HepG2 (cell line): ENCODE results near the gene MAP3K2. TPM values are rescaled to one million over a fixed set of nuclear protein-coding genes. Genes with fewer than 3 reads are reported as not detected.

Experiments
- ATAC-seq: fragments of 200-7000 bp; cut with Tn5 transposase; 3 replicates; pipeline ENCODE4 v1.9.1; 2020; ENCODE audit warnings: mild to moderate bottlenecking, moderate library complexity
- BruUV-seq: library from RNA; stranded (reverse); fragments of 400-500 nt; replicated peaks from 2 replicates; lab custom pipeline; 2021; lab: Mats Ljungman, UMichigan
- CTCF ChIA-PET: fragments of 300-600 bp; formaldehyde crosslinking; extraction: SDS; loops from one replicate; lab custom pipeline; 2021; ENCODE audit warnings: low total read pairs, inconsistent platforms, low intra/inter-chr PET ratio; lab: Yijun Ruan, JAX
- POLR2A ChIA-PET: fragments of 350-600 bp; sonication (Branson Sonifier 250); formaldehyde crosslinking; loops from one replicate; lab custom pipeline; 2020; ENCODE audit warnings: antibody characterized with exemption, inconsistent platforms; lab: Yijun Ruan, JAX
- DNase-seq: peaks from one replicate; pipeline ENCODE4 v3.0.0-alpha.2; 2015; ENCODE audit warnings: low spot score
- FAIRE-seq: peaks from 3 replicates; lab custom pipeline; 2011; peaks lifted over from hg19 to GRCh38; lab: Jason Lieb, UNC
- H2AFZ ChIP-seq: one replicate; pipeline ENCODE4 v1.6.1; 2011; ENCODE audit warnings: low read length, inconsistent platforms
- H3K27ac ChIP-seq: fragments of 300-600 bp; 3 replicates; pipeline ENCODE4 v1.8.0; 2011; ENCODE audit warnings: mixed run types, mild to moderate bottlenecking, mixed read lengths, low read length, inconsistent platforms; ENCODE audit not compliant: insufficient read depth; ENCODE audit errors: extremely low read length
- H3K27me3 ChIP-seq, 2 experiments: fragments of 200-600 bp in 1 of 2; 2 replicates in 1 of 2; 3 replicates in 1 of 2; pipeline versions ENCODE4 v1.6.0 to v1.8.0; 2011; ENCODE audit warnings: low read length in 2 of 2, mild to moderate bottlenecking in 2 of 2, moderate library complexity in 2 of 2, inconsistent platforms in 1 of 2; ENCODE audit not compliant: insufficient read depth in 2 of 2, control insufficient read depth in 1 of 2
- H3K36me3 ChIP-seq, 2 experiments: fragments of 200-600 bp in 1 of 2; replicated peaks in 1 of 2; 2 replicates in 1 of 2; 3 replicates in 1 of 2; pipeline versions ENCODE4 v1.5.1 to v1.8.0; 2011; ENCODE audit warnings: low read length in 2 of 2, inconsistent platforms in 1 of 2; ENCODE audit not compliant: insufficient read depth in 2 of 2, control insufficient read depth in 1 of 2
- H3K4me1 ChIP-seq: 2 replicates; pipeline ENCODE4 v1.5.1; 2012; ENCODE audit warnings: low read length, inconsistent platforms; ENCODE audit not compliant: insufficient read depth
- H3K4me2 ChIP-seq: 2 replicates; pipeline ENCODE4 v1.6.0; 2011; ENCODE audit warnings: low read depth, low read length, inconsistent platforms
- H3K4me3 ChIP-seq, 3 experiments: fragments of 200-600 bp in 1 of 3; sonication (generic), shearing (Covaris generic) in 1 of 3; replicated peaks in 1 of 3; 2 replicates each; pipeline ENCODE4 v1.5.1; 2011 to 2016; ENCODE audit warnings: low read length in 3 of 3, inconsistent platforms in 2 of 3, low read depth in 2 of 3, mild to moderate bottlenecking in 2 of 3, control low read depth in 1 of 3, mixed read lengths in 1 of 3; ENCODE audit not compliant: insufficient read depth in 1 of 3
- H3K79me2 ChIP-seq: one replicate; pipeline ENCODE4 v1.6.1; 2011; ENCODE audit warnings: low read length, inconsistent platforms; ENCODE audit not compliant: insufficient read depth
- H3K9ac ChIP-seq: 2 replicates; pipeline ENCODE4 v1.6.0; 2011; ENCODE audit warnings: mild to moderate bottlenecking, low read depth, low read length, inconsistent platforms; ENCODE audit not compliant: insufficient read depth
- H3K9me3 ChIP-seq: 2 replicates; pipeline ENCODE4 v1.5.1; 2012; ENCODE audit warnings: mild to moderate bottlenecking, low read length
- H4K20me1 ChIP-seq: 2 replicates; pipeline ENCODE4 v1.6.0; 2011; ENCODE audit warnings: inconsistent platforms, mild to moderate bottlenecking, low read length, moderate library complexity; ENCODE audit not compliant: insufficient read depth
- ATF7 ChIP-seq, 2 experiments: fragments of 450-650 bp in 1 of 2; sonication (generic) in 1 of 2; formaldehyde crosslinking in 1 of 2; IDR thresholded peaks; 2 replicates each; pipeline versions ENCODE4 v1.4.0 to v1.6.1; 2016 to 2020; ENCODE audit warnings: antibody characterized with exemption in 1 of 2, mild to moderate bottlenecking in 1 of 2, missing genetic modification reagents in 1 of 2
- ATF7-NPFF ChIP-seq: sonication (generic); formaldehyde crosslinking; IDR thresholded peaks from 2 replicates; pipeline ENCODE4 v1.8.1; 2023; ENCODE audit warnings: mild to moderate bottlenecking, low read depth, missing genetic modification reagents, moderate library complexity
- CREB1 ChIP-seq, 2 experiments: fragments of 450-650 bp in 1 of 2; IDR thresholded peaks; 2 replicates each; pipeline ENCODE4 v1.6.1; 2016 to 2017; ENCODE audit warnings: control low read depth in 1 of 2, mild to moderate bottlenecking in 1 of 2, missing compliant biosample characterization in 1 of 2, missing genetic modification characterization in 1 of 2
- GPN1 ChIP-seq: sonication (generic); formaldehyde crosslinking; IDR thresholded peaks from 2 replicates; pipeline ENCODE4 v1.5.1; 2020; ENCODE audit warnings: missing genetic modification reagents, borderline replicate concordance
- KDM2A ChIP-seq: sonication (generic); formaldehyde crosslinking; IDR thresholded peaks from 2 replicates; pipeline ENCODE4 v1.4.0; 2020; ENCODE audit warnings: low read depth, missing genetic modification reagents, borderline replicate concordance
- KDM5B ChIP-seq: sonication (generic); formaldehyde crosslinking; IDR thresholded peaks from 2 replicates; pipeline ENCODE4 v1.4.0; 2020; ENCODE audit warnings: missing genetic modification reagents, mild to moderate bottlenecking, borderline replicate concordance
- LCORL ChIP-seq, 2 experiments: fragments of 450-650 bp in 1 of 2; sonication (generic) in 1 of 2; formaldehyde crosslinking in 1 of 2; IDR thresholded peaks; 2 replicates each; pipeline versions ENCODE4 v1.5.0 to v1.6.1; 2017 to 2020; ENCODE audit warnings: antibody characterized with exemption in 1 of 2, missing genetic modification reagents in 1 of 2
- NFKB2 ChIP-seq: sonication (generic); formaldehyde crosslinking; IDR thresholded peaks from 2 replicates; pipeline ENCODE4 v1.4.0; 2020; ENCODE audit warnings: missing genetic modification reagents, borderline replicate concordance
- POLR2G ChIP-seq: fragments of 200-400 bp; formaldehyde crosslinking; IDR thresholded peaks from 2 replicates; pipeline ENCODE4 v1.6.1; 2018; ENCODE audit warnings: mild to moderate bottlenecking, low read depth, low read length, moderate library complexity
- SNAPC2 ChIP-seq: sonication (generic); formaldehyde crosslinking; IDR thresholded peaks from 2 replicates; pipeline ENCODE4 v1.8.1; 2022; ENCODE audit warnings: mild to moderate bottlenecking, missing genetic modification reagents
- SOX5 ChIP-seq: IDR thresholded peaks from 2 replicates; pipeline ENCODE4 v1.6.1; 2016; ENCODE audit warnings: borderline replicate concordance
- TARDBP ChIP-seq: sonication (generic); formaldehyde crosslinking; IDR thresholded peaks from 2 replicates; pipeline ENCODE4 v1.8.0; 2022; ENCODE audit warnings: mild to moderate bottlenecking, missing genetic modification reagents
- ZBTB20 ChIP-seq: sonication (generic); formaldehyde crosslinking; IDR thresholded peaks from 2 replicates; pipeline ENCODE4 v1.8.1; 2023; ENCODE audit warnings: missing genetic modification reagents, low read depth, mild to moderate bottlenecking, borderline replicate concordance
- ZNF282 ChIP-seq: fragments of 450-650 bp; IDR thresholded peaks from 2 replicates; pipeline ENCODE4 v1.6.1; 2018; ENCODE audit not compliant: partially characterized antibody
- ZNF350 ChIP-seq: sonication (generic); formaldehyde crosslinking; IDR thresholded peaks from 2 replicates; pipeline ENCODE4 v1.4.0; 2020; ENCODE audit warnings: mild to moderate bottlenecking, low read depth, missing genetic modification reagents, borderline replicate concordance
- WGBS: methylation state at CpG from one replicate; pipeline ENCODE4 v1.1.6; 2017; ENCODE audit warnings: low lambda C conversion rate; 5-methylcytosine and 5-hydroxymethylcytosine counted together
- in situ Hi-C: cut with HindIII; loops from 2 replicates; pipeline ENCODE4 v1.10.0; 2017; ENCODE audit warnings: low pct_unique_long_range_greater_than_20kb; ENCODE audit not compliant: extremely low pct_ligation_motif_present
- intact Hi-C: fragments of 100-400 bp; cut with micrococcal nuclease; formaldehyde crosslinking; loops from one replicate; pipeline ENCODE4 v1.10.0; 2022; ENCODE audit not compliant: unreplicated experiment
- polyA plus RNA-seq, 8 experiments: library from polyadenylated mRNA; depleted of rRNA in 3 of 8; stranded (reverse) in 7 of 8; unstranded in 1 of 8; fragments of >200 nt; fragmentation: Illumina TruSeq in 4 of 8; extraction: Trizol in 4 of 8; gene quantifications; 2 replicates each; pipeline versions ENCODE4 v1.2.1 to v1.2.3, GENCODE V29; 2011 to 2016; ENCODE audit warnings: low read depth in 4 of 8, missing spikeins in 1 of 8, mixed read lengths in 1 of 8; ENCODE audit not compliant: insufficient read depth in 1 of 8
- total RNA-seq, 5 experiments: library from RNA; depleted of rRNA; stranded (reverse); fragments of >200 nt; fragmentation: Illumina TruSeq; extraction: Trizol; gene quantifications; 2 replicates each; pipeline ENCODE4 v1.2.3, GENCODE V29; 2016; ENCODE audit warnings: low read depth in 1 of 5
- TF ChIP-seq, protein P1 (sequence below): sonication (generic); formaldehyde crosslinking; IDR thresholded peaks from 2 replicates; pipeline ENCODE4 v1.5.0; 2020; ENCODE audit warnings: missing genetic modification reagents
- TF ChIP-seq, protein P2 (sequence below): sonication (generic); formaldehyde crosslinking; IDR thresholded peaks from 2 replicates; pipeline ENCODE4 v1.4.0; 2020; ENCODE audit warnings: missing genetic modification reagents
- TF ChIP-seq, protein P3 (sequence below): sonication (generic); formaldehyde crosslinking; IDR thresholded peaks from 2 replicates; pipeline ENCODE4 v1.5.1; 2020; ENCODE audit warnings: missing genetic modification reagents, mild to moderate bottlenecking, borderline replicate concordance

The MAP3K2 gene
- total and polyA plus RNA-seq, 2 of the 13 experiments (the other 11 are each of a cell fraction or from before 2014, with no cell fraction given) = 12.2 to 37.2 TPM

DNA sequence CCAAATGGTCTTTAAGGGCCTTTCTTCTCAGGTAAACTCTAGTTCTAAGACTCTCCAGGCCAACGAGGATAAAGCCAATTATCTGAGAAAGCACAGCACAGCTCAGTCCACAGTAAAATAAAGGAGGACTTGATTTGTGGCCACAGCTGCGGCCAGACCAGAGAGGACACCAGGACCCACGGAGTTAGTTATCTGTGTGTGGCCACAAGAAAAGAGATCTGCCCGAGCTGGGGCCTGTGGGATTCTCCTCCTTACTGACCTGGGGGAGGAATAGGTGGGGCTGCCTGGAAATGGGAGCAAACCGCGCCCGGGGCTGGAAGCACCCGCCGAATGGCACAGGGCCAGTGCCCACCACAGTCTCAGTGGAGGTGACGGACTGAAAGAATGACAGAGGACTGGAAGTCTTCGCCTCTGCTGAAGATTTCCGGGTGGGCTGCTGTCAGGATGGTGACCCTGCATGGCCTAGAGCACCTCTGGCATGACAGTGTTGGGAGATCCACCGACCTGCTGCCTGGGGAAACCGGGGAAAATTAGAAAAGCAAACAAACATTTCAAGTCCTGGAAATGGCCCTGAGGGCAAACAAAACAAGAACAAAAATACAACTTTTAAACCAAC lies 43.7 kb upstream of the MAP3K2 start (continued):
- TF ChIP-seq, protein P1, sequence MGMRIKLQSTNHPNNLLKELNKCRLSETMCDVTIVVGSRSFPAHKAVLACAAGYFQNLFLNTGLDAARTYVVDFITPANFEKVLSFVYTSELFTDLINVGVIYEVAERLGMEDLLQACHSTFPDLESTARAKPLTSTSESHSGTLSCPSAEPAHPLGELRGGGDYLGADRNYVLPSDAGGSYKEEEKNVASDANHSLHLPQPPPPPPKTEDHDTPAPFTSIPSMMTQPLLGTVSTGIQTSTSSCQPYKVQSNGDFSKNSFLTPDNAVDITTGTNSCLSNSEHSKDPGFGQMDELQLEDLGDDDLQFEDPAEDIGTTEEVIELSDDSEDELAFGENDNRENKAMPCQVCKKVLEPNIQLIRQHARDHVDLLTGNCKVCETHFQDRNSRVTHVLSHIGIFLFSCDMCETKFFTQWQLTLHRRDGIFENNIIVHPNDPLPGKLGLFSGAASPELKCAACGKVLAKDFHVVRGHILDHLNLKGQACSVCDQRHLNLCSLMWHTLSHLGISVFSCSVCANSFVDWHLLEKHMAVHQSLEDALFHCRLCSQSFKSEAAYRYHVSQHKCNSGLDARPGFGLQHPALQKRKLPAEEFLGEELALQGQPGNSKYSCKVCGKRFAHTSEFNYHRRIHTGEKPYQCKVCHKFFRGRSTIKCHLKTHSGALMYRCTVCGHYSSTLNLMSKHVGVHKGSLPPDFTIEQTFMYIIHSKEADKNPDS = no peak
- TF ChIP-seq LCORL (IDR thresholded peaks at IDR 0.05) = no peak
- 0 out of 2 replicates have a peak, but pooled peaks have one; percentile 35 for TF ChIP-seq LCORL (CRISPR knock-in tag; IDR thresholded peaks at IDR 0.05)
- no peak for TF ChIP-seq GPN1

DNA sequence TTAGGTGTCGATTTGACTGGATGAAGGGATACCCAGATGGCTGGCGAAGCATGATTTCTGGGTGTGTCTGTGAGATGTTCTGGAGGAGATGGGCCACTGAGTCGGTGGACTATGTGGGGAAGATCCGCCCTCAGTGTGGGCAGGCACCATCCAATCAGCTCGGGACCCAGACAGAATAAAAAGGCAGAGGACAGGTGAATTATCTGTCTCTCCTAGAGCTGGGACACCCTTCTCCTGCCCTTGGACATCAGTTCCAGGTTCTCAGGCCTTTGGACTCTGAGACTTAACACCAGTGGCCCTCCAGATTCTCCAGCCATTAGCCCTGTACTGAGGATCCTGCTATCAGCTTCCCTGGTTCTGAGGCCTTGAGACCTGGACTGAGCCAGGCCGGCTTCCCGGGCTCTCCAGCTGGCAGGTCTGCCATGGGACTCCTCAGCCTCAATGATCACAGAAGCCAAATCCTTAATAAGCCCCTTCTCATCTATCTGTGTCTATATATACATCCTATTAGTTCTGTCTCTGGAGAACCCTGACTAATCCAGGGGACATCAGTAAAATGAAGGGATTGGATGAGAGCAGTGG lies 42.2 kb upstream of the MAP3K2 start:
- DNase-seq (no peak), ATAC-seq (peak; percentile 7), FAIRE-seq (no peak)
- H3K4me2 ChIP-seq = no peak overlapping the region
- BruUV-seq = no TSS peak
- ChIA-PET POLR2A (interaction anchor here (0.6 to 16.2 kb wide), 6 partner anchors 8 to 43 kb away, joined by 3 to 229 read pairs (median 18); partner anchors contain the start of gene PROC), CTCF (no interaction called here)
- no peak overlapping the region for H3K9ac ChIP-seq
- no peak overlapping the region for H3K27ac ChIP-seq
- intact Hi-C loops (no loop called here), in situ Hi-C loops (no loop called here)
- no peak overlapping the region for H3K4me3 ChIP-seq
- no peaks in the 10 kb centered on the region for H3K79me2 ChIP-seq
- no peaks in the 10 kb centered on the region for H3K9me3 ChIP-seq
- H3K4me1 ChIP-seq = peaks cover 15% of the 10 kb centered on the region
- peaks cover 28 to 33% of the 10 kb centered on the region in 2 experiments for H3K36me3 ChIP-seq
- H3K27me3 ChIP-seq = no peaks in the 10 kb centered on the region
- WGBS = 92% methylated on average over 7 of the region's 7 CpGs
- H2AFZ ChIP-seq = no peak overlapping the region
- H4K20me1 ChIP-seq = no peaks in the 10 kb centered on the region; the same call in 1 of the 2 replicates
- TF ChIP-seq, protein P2, sequence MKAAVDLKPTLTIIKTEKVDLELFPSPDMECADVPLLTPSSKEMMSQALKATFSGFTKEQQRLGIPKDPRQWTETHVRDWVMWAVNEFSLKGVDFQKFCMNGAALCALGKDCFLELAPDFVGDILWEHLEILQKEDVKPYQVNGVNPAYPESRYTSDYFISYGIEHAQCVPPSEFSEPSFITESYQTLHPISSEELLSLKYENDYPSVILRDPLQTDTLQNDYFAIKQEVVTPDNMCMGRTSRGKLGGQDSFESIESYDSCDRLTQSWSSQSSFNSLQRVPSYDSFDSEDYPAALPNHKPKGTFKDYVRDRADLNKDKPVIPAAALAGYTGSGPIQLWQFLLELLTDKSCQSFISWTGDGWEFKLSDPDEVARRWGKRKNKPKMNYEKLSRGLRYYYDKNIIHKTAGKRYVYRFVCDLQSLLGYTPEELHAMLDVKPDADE (CRISPR knock-in tag) = no peak
- TF ChIP-seq ATF7-NPFF (CRISPR knock-in tag) (no peak), SNAPC2 (CRISPR knock-in tag) (no peak), ATF7 (IDR thresholded peaks at IDR 0.05) (no peak), ATF7 (CRISPR knock-in tag; IDR thresholded peaks at IDR 0.05) (no peak), KDM2A (0 out of 2 replicates have a peak, but pooled peaks have one; percentile 16), SOX5 (CRISPR knock-in tag) (no peak), ZNF282 (no peak), ZBTB20 (CRISPR knock-in tag) (no peak), KDM5B (0 out of 2 replicates have a peak, but pooled peaks have one; percentile 44), CREB1 (IDR thresholded peaks at IDR 0.05) (no peak), CREB1 (CRISPR knock-in tag; IDR thresholded peaks at IDR 0.05) (no peak), POLR2G (peak; percentile 38; the same call in 1 of the 2 replicates), TARDBP (CRISPR knock-in tag) (0 out of 2 replicates have a peak, but pooled peaks have one; percentile 1), NFKB2 (no peak), ZNF350 (CRISPR knock-in tag) (peak; percentile 16; the same call in 1 of the 2 replicates)
- TF ChIP-seq, protein P3, sequence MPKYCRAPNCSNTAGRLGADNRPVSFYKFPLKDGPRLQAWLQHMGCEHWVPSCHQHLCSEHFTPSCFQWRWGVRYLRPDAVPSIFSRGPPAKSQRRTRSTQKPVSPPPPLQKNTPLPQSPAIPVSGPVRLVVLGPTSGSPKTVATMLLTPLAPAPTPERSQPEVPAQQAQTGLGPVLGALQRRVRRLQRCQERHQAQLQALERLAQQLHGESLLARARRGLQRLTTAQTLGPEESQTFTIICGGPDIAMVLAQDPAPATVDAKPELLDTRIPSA = no peak
